Astrocyte (in vitro differentiated cells and primary cell): ENCODE data around the gene LIPC.

Experiments used
- CTCF ChIP-seq: IDR thresholded peaks from 2 replicates; pipeline ENCODE4 v1.5.1; 2011; ENCODE audit warnings: low read depth, mild to moderate bottlenecking, inconsistent platforms, low read length, moderate library complexity; ENCODE audit not compliant: insufficient read depth
- EZH2 ChIP-seq: IDR thresholded peaks from 2 replicates; pipeline ENCODE4 v1.6.1; 2012; ENCODE audit warnings: mild to moderate bottlenecking, low read length, inconsistent platforms; ENCODE audit not compliant: insufficient read depth

DNA sequence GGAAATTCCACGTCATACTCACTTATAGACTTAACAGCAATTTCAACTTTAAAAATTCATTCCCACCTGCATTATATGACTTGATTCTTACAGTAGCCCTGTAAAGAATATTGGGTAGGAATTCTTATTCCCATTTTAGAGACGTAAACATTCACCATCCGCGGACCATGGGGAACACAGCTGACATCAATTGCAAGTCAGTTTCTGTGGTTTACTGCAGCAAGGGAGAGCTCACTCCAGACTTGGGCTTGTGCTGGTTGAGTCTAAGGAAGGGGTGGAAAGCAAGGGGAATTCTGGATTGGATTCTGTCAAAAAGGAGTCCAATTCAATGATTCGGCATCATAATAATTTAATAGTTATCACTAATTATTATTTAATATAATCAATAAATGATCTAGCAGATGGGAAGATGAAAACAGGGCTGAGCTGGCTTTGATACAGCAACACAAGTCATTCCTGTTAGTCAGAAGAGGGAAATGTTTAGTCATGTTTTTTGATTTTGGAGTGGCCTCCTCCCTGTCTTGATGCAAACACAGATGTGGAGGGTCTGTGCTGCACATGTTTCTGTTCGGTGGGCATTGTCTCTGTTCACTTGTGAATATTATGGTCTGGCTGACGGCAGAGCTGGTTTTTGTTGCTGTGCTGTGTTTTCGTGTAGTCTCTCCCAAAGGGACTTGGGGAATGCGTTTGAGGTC is 9.7 kb downstream of the LIPC start:
- no peak for TF ChIP-seq CTCF
- TF ChIP-seq EZH2 = no peak
